Activated CD8-positive, alpha-beta memory T cell treated with anti-CD3 and anti-CD28 coated beads, Interleukin-2, amount 50 U/mL, for 24 hours (primary cell): ENCODE measurements around the gene ESYT2.
"Not testable (repeated sequence)": the region's sequence is repeated elsewhere in the genome, so short reads cannot be mapped to it uniquely, and the experiment has no call there.

ENCODE experiments used
- DNase-seq: peaks from one replicate; pipeline ENCODE4 v3.0.0-alpha.2; 2020; ENCODE audit errors: extremely low read depth

The ESYT2 gene

DNA sequence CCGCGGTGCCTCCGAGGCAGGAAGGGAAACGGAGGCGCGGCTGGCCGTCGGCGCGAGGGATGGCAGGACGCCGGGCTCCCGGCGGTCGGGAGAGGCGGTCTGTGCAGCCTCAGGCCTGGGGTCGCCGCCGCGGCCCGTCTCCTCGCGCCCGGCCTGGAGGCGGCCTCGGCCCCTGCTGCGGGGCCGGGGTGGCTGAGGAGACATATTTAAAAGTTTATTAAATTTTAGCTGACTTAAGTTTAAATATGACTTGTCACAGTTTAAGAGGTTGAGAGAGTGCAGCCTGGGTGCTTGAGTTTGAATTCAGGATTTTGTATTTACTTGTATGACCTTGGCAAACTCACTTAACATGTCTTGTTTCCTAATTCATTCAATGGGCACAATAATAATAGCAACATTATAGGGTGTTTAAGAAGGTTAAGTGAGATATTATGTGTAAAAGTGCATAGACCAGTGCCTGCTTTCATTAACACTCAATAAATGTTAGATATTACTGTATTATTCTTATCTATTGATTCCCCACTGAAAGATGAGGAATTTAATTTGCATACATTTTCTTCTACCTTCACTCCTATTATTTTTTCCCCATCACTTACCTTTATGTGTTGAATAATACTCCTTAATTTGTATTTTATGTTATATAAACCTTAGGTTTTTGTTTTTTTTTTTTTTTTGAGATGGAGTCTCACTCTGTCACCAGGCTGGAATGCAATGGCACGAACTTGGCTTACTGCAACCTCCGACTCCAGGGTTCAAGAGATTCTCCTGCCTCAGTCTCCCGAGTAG lies 27.8 kb upstream of the ESYT2 start:
- DNase-seq = no peak

DNA sequence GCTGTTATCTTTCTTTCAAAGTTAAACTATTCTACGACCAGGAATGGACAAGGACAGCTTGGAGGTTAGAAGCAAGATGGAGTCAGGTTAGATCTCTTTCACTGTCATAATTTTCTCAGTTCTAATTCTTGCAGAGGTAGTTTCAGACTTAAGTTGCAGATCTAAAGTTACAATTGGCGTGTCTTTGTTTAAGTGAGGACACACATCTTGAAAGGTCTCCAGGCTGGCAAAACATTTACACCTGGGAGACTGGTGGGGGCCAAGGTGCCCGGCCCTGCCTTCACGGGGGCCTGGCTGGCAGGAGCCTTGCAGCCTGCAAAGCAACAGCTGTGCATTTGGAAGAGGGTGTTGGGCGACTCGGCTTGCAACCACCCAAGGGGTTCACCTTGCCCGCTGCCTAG lies 25.4 kb upstream of the ESYT2 start:
- DNase-seq = no peak

DNA sequence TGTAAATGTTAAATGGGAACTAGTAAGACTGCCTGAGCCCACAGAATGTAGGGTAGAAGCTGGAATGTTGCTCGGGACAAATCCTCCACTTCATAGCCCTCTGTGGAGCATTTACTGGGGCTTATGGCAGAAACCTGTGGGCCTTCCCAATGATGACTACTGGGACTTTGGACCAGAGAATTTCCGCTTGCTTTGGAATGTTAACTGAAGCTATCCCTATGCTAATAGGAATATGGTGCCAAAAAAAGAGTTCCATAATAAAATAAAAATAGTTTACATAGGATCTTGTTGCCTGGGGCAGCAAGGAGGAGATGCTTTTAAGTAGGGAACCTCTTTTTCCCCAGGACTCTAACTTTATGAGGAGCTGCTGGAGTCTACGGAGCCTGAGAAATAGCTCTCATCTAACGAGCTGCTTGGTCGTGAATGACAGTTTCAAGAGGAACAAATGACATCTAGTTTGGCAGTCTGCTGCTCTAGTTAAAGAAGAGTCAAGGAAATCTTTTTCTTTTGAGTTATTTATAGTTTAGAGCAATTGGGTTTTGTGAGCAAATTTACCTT lies 21.3 kb upstream of the ESYT2 start:
- no peak for DNase-seq

DNA sequence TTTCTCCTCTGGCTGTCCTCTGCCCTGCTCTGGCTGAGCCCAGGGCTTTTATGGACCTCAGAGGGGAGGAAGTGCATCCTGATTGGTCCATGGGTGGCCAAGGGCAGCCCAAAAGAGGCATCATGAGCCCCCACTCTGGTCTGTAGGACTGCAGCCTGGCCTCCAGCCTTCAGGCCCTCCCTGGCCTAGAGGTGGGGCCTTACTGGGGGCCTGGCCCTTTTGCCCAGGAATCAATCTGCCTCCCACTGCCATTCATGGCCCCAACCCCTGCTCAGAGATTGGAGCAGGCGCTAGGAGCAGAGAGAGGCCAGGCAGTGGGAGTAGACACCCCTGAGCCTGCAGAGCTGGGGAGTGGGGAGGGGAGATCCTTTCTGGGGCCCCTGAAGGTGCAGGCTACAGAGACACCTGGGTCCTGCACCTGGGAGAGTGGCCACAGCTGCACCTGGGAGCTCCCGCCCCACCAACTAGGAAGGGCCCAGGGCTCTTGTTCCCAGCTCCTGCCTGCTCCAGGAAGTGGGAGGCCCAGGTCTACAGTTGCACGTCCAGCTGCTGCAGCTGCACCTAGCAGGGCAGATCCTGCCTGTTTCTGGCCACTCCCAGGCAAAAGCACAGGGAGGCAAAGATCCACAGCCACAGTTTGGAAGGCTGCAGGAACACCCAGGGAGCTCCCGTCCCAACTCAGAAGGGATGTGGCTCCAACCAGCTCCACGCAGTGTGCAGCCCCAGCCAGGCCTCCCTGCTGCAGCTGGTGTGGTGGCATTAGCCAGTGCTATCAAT lies 20.6 kb upstream of the ESYT2 start:
- DNase-seq = no peak

DNA sequence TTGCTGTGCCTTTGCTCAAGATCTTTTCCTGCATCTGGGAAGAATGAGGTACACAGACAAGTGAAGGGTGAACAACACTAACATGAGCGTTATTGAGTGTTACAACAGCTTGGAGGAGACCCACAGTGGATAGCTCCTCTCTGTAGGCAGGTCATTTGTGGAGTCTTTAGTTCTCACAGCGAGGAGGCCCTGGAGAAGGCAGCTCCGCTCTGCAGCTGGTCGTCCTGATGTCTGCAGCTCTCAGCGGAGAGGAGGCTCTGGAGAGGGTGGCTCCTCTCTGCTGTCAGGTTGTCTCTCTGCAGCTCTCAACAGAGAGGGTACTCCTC lies 20.1 kb upstream of the ESYT2 start:
- no peak for DNase-seq

- DNase-seq = no peak
These were observed 18.1 kb upstream of the ESYT2 start for GRCh38 chr7:158847451-158847866.

- DNase-seq = no peak
These were observed 17.0 kb upstream of the ESYT2 start for GRCh38 chr7:158846304-158846703.

- DNase-seq = no peak
These were observed 14.5 kb upstream of the ESYT2 start for GRCh38 chr7:158843771-158844170.

GRCh38 chr7:158842486-158842885 lies 13.2 kb upstream of the ESYT2 start:
- no peak for DNase-seq

DNA sequence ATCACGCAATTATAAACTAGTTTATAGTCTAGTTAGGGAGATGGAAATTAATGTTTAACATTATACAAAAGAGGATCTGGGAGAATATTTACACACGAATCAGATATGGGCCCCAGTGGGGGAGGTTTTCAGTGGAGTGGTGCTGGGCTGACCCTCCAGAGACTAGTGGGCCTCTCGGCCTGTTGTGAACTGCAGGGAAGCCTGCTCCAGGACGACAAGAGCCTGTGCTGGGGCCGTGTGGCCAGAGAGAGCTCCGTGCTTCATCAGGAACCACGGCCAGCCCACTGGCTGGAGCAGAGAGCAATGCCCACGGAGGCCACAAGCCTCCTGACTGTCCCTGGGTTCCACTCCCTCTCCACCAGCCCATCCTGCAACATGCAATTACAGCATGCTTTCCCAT lies 11.3 kb upstream of the ESYT2 start:
- no peak for DNase-seq

DNA sequence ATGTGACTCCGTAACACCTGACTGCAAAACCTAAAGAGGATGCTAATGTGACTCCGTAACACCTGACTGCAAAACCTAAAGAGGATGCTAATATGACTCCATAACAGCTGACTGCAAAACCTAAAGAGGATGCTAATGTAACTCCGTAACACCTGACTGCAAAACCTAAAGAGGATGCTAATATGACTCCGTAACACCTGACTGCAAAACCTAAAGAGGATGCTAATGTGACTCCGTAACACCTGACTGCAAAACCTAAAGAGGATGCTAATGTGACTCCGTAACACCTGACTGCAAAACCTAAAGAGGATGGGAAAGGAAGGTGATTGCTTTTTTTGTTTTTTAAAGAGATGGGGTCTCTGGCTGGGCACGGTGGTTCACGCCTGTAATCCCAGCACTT lies 9.9 kb upstream of the ESYT2 start:
- DNase-seq = not testable (repeated sequence)

DNA sequence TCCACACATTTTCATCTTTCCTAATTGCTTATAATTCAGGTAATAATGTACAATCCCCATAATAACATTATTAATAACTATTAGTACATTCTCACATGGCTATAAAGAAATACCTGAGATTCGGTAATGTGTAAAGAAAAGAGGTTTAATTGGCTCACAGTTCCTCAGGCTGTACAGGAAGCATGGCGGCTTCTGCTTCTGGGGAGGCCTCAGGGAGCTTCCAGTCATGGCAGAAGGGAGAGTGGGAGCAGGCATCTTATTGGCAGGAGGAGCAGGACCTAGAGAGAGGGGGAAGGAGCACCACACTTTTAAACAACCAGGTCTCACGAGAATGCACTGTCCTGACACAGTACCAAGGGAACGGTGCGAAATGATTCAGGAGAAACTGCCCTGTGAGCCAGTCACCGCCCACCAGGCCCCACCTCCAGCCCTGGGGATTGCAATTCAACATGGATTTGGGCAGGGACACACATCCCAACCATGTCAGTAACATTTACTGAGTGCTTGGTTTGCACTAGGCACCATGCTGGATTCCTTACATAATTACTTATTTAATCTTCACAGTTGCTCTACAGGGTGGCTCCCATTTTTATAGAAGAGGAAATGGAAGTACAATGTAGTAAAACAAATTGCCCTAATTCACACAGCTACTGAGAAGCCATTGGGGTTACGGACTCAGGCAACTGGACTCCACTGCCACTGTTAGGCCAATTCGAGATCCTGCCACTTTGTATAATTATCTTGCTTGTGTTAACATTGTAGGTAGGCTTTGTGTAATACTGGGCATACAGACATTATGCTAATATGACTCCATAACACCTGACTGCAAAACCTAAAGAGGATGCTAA lies 8.7 kb upstream of the ESYT2 start:
- no peak for DNase-seq

DNA sequence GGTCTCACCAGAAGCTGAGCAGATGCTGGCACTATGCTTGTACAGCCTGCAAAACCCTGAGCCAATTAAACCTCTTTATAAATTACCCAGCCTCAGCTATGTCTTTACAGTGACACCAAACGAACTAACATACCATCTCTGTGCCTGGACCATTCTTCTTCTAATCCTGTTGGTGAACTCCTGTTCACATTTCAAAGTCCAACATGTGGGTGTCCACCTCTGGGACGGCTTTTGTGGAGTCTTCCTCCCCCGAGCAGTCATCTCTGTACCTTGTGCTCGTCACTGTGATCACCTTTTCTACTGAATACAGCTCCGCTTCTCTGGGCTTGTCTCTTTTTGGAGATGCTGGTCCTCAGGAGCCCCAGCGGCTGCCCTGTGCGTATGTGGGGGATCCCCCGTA lies 7.4 kb upstream of the ESYT2 start:
- no peak for DNase-seq

- DNase-seq = no peak
These were observed 5.8 kb upstream of the ESYT2 start for GRCh38 chr7:158834878-158835784.

DNA sequence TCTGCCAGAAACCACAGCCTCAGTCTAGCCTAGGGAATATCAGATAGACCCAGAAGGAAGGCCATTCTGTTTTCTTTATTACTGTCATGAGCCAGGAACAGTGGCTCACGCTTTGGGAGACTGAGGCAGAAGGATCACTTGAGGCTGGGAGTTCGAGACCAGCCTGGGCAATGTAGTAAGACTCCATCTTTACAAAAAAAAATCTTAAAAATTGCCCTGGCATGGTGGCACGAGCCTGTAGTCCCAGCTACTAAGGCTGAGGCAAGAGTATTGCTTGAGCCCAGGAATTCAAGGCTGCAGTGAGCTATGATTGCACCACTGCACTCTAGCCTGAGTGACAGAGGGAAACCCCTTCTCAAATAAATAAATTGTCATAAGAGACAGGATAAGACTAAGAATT lies 3.7 kb upstream of the ESYT2 start:
- no peak for DNase-seq

DNA sequence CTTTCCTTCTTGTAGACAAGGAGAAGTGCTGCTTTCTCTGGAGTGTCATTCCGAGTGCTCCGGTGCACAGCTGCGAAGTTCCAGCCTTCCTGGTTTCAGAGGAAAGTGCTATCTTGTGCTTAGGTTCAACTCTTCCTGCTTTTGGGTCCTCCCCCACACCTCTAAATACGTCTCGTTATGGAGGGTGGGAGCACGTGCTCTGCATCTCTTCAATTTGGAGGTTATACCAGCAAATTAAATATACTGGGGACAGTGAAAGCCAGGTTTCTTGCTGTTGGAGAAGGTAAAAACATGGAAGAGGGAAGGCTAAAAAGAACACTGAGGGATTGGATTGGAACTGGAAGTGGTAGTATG lies 2.4 kb upstream of the ESYT2 start:
- DNase-seq = no peak

GRCh38 chr7:158830211-158830723 lies 958 bp upstream of the ESYT2 start:
- DNase-seq = no peak

DNA sequence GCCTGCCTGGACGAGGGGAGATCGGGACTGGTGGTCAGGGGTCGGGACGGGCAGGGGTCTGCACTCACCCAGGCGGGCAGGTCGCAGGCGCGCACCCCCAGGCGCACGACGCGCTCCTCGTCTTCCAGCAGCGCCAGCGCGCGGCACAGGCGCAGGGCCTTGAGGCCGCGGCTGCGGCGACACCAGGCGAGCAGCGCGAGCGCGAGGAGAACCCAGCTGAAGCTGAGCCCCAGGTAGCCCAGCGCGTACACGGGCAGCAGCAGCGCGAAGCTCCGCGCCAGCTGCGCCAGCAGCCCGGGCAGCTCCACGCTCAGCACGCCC lies 328 bp downstream of the ESYT2 start:
- DNase-seq = no peak

- DNase-seq = no peak
These were observed 932 bp downstream of the ESYT2 start for GRCh38 chr7:158828133-158829020.
